Sigmoid colon (tissue), 7 donors: ENCODE measurements around the gene ITGA1. TPM values are rescaled to one million over a fixed set of nuclear protein-coding genes. Genes with fewer than 3 reads are reported as not detected.
A peak's percentile ranks its signal among the peaks of the same experiment; 100 is the strongest.

Experiments used
- DNase-seq: peaks from one replicate; pipeline ENCODE4 v3.0.0-alpha.2; 2019
- H3K27ac ChIP-seq, 4 donors: fragments of 200-600 bp; sonication (generic); one replicate each; pipeline ENCODE4 v1.5.1; 2016 to 2019; ENCODE audit warnings: mild to moderate bottlenecking in 1 of 4
- H3K27me3 ChIP-seq, 3 donors: fragments of 200-600 bp; sonication (generic); one replicate each; pipeline ENCODE4 v1.5.1; 2019; ENCODE audit warnings: mild to moderate bottlenecking in 1 of 3
- H3K36me3 ChIP-seq, 4 donors: fragments of 200-600 bp; sonication (generic); one replicate each; pipeline ENCODE4 v1.5.1; 2016 to 2019
- H3K4me1 ChIP-seq, 4 donors: fragments of 200-600 bp; sonication (generic); one replicate each; pipeline ENCODE4 v1.5.1; 2017 to 2019
- H3K4me3 ChIP-seq, 4 donors: fragments of 200-600 bp; sonication (generic); one replicate each; pipeline ENCODE4 v1.5.1; 2017 to 2019; ENCODE audit warnings: mild to moderate bottlenecking in 2 of 4, moderate library complexity in 1 of 4
- H3K9me3 ChIP-seq, 4 donors: fragments of 200-600 bp in 3 of 4; sonication (generic) in 3 of 4; one replicate each; pipeline versions ENCODE4 v1.5.1 to v1.6.1; 2013 to 2019
- EP300 ChIP-seq, 4 donors: sonication (generic); formaldehyde crosslinking; IDR thresholded peaks; one replicate each; pipeline ENCODE4 v1.6.1; 2017; ENCODE audit warnings: antibody characterized with exemption in 4 of 4
- POLR2A ChIP-seq, 2 donors: fragments of 450-650 bp; IDR thresholded peaks; one replicate each; pipeline ENCODE4 v1.6.1; 2016; ENCODE audit warnings: antibody characterized with exemption in 2 of 2, mild to moderate bottlenecking in 2 of 2, moderate library complexity in 2 of 2
- POLR2AphosphoS5 ChIP-seq, 4 donors: sonication (generic); formaldehyde crosslinking; IDR thresholded peaks; one replicate each; pipeline ENCODE4 v1.6.1; 2017; ENCODE audit warnings: antibody characterized with exemption in 4 of 4
- WGBS, 2 donors: extraction: QIAGEN DNeasy Blood & Tissue Kit; methylation state at CpG; one replicate each; pipeline ENCODE4 v1.1.7; 2013; 5-methylcytosine and 5-hydroxymethylcytosine counted together
- intact Hi-C: fragments of 100-400 bp; cut with DNase I; formaldehyde crosslinking; loops from one replicate; pipeline ENCODE4 v1.15.1; 2023
- polyA plus RNA-seq, 3 donors: library from polyadenylated mRNA; stranded (reverse); fragments of 200-250 nt; gene quantifications; one replicate each; pipeline ENCODE4 v1.2.3, GENCODE V29; 2013
- total RNA-seq, 4 donors: library from RNA; depleted of rRNA; stranded (reverse); fragments of >200 nt; gene quantifications; one replicate each; pipeline ENCODE4 v1.1.0, GENCODE V29; 2016
- TF ChIP-seq, protein P1 (sequence below), 4 experiments: fragments of 450-650 bp in 3 of 4; fragments of 200-600 bp in 1 of 4; IDR thresholded peaks; one replicate each; pipeline ENCODE4 v1.5.1; 2016 to 2019; ENCODE audit warnings: antibody characterized with exemption in 4 of 4, mild to moderate bottlenecking in 3 of 4, moderate library complexity in 2 of 4
- donor health status: healthy with polysubstance abuse.
- donor health status: Bipolar disorder and iron deficiency.
- donor health status: healthy.

ITGA1 gene
- total and polyA plus RNA-seq, 7 donors: 1.8 to 511 (median 162) TPM

DNA sequence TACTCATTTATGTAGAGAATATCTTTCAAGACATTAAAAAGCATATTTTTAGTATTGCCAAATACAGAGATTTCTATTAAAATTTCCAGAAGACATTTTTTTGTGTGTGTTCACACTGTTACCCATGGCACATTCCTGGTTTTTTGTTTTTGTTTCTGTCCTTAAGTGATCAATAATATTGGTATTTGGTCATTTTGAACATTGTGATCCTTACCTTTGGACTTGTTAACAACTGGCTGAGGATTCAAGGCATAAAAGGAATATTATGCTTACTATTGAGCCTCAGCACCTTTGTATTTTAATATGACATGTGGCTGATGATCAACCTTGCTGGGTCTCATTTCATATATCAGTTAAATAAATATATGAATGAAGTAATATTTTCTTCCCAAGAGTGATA, 41.9 kb downstream of the ITGA1 start:
- no peaks in the 10 kb centered on the region for H3K9me3 ChIP-seq
- no peaks in the 10 kb centered on the region for H3K36me3 ChIP-seq
- peak overlapping the region; percentile 20 to 83 (median 44) for H3K27ac ChIP-seq
- H3K4me3 ChIP-seq: no peak overlapping the region
- TF ChIP-seq POLR2A (IDR thresholded peaks at IDR 0.05) (no peak), POLR2AphosphoS5 (IDR thresholded peaks at IDR 0.05) (no peak), EP300 (IDR thresholded peaks at IDR 0.05) (no peak)
- TF ChIP-seq, protein P1, sequence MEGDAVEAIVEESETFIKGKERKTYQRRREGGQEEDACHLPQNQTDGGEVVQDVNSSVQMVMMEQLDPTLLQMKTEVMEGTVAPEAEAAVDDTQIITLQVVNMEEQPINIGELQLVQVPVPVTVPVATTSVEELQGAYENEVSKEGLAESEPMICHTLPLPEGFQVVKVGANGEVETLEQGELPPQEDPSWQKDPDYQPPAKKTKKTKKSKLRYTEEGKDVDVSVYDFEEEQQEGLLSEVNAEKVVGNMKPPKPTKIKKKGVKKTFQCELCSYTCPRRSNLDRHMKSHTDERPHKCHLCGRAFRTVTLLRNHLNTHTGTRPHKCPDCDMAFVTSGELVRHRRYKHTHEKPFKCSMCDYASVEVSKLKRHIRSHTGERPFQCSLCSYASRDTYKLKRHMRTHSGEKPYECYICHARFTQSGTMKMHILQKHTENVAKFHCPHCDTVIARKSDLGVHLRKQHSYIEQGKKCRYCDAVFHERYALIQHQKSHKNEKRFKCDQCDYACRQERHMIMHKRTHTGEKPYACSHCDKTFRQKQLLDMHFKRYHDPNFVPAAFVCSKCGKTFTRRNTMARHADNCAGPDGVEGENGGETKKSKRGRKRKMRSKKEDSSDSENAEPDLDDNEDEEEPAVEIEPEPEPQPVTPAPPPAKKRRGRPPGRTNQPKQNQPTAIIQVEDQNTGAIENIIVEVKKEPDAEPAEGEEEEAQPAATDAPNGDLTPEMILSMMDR (IDR thresholded peaks at IDR 0.05): no peak
- intact Hi-C loops: no loop called here
- H3K27me3 ChIP-seq: no peaks in the 10 kb centered on the region
- peaks cover 0 to 55% (median 40%) of the 10 kb centered on the region in 4 donors for H3K4me1 ChIP-seq
- DNase-seq: no peak

- TF ChIP-seq POLR2A (IDR thresholded peaks at IDR 0.05) (no peak), EP300 (IDR thresholded peaks at IDR 0.05) (no peak), POLR2AphosphoS5 (IDR thresholded peaks at IDR 0.05) (no peak)
- TF ChIP-seq, protein P1 (IDR thresholded peaks at IDR 0.05): no peak
- DNase-seq: no peak
- H3K27ac ChIP-seq: peak overlapping the region; percentile 20 to 83 (median 44)
- H3K4me1 ChIP-seq: peaks cover 0 to 54% (median 36%) of the 10 kb centered on the region in 4 donors
- intact Hi-C loops: no loop called here
- WGBS, 2 donors: 81 to 83% methylated on average over 2 of the region's 2 CpGs
- no peaks in the 10 kb centered on the region for H3K27me3 ChIP-seq
- H3K4me3 ChIP-seq: no peak overlapping the region
- no peaks in the 10 kb centered on the region for H3K36me3 ChIP-seq
- no peaks in the 10 kb centered on the region for H3K9me3 ChIP-seq
Measured at GRCh38 chr5:52830650-52831049, 42.9 kb downstream of the ITGA1 start.

DNA sequence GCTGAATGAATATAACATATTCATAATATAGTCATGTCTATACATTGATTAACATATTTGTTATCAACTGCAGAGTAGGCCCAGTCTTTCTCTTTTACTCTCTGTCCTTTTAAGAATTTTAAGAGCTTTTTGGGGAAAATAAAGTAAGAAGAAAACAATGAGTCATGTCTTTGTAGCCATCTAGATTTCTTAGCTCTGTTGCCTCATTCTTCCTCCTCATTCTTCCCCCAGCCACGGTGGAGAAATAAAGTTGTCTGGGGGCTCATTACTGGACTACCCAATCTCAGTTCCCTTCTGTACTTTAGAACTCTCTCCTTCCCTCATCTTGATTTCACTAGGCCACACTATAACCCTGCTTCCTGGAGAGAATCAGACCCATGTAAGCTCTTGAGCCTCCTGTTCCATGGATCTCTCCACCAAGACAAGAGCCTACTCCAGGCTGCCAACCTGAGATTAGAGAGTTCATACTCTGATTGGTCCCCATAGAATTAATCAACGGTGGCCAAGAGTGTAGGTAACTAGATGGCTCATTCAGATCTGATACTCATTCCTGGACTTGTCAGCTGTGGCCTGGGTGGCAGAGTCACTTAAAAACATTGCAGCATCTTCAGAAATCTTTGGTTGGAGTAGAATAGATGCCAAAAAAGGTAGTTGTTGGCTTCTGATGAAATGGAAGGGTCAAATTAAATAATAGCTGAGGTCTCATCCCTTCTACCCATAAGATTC, 44.2 kb downstream of the ITGA1 start:
- intact Hi-C loops: no loop called here
- Histone ChIP-seq H3K4me3 (no peak overlapping the region), H3K9me3 (no peaks in the 10 kb centered on the region), H3K27ac (peak overlapping the region in 2 of 4 donors; percentile 53 to 83), H3K36me3 (no peaks in the 10 kb centered on the region), H3K27me3 (no peaks in the 10 kb centered on the region), H3K4me1 (peaks cover 0 to 53% (median 46%) of the 10 kb centered on the region in 4 donors)
- DNase-seq: no peak
- WGBS, 2 donors: 84 to 86% methylated on average over 2 of the region's 2 CpGs
- TF ChIP-seq EP300 (IDR thresholded peaks at IDR 0.05) (no peak), POLR2AphosphoS5 (IDR thresholded peaks at IDR 0.05) (no peak), POLR2A (IDR thresholded peaks at IDR 0.05) (no peak)
- TF ChIP-seq, protein P1 (IDR thresholded peaks at IDR 0.05): no peak

DNA sequence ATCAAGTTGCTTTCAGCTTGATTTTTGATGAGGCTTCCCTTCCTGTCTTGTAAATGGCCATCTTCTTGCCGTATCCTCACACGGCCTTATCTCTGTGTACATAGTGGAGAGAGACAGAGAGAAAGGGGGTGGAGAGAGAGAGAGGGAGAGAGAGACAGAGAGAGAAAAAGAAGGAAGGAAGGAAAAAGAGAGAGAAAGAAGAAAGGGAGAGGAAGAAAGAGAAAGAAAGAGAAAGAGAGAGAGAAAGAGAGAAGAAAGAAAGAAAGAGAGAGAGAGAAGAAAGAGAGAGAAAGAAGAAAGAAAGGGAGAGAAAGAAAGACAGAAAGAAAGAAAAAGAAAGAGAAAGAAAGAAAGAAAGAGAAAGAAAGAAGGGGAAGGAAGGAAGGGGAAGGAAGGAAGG, 46.6 kb downstream of the ITGA1 start:
- Histone ChIP-seq H3K4me1 (peaks cover 0 to 75% (median 64%) of the 10 kb centered on the region in 4 donors), H3K27ac (peak overlapping the region; percentile 28 to 83 (median 54)), H3K9me3 (no peaks in the 10 kb centered on the region), H3K4me3 (no peak overlapping the region), H3K36me3 (no peaks in the 10 kb centered on the region), H3K27me3 (no peaks in the 10 kb centered on the region)
- no peak for TF ChIP-seq POLR2A (IDR thresholded peaks at IDR 0.05)
- no peak for TF ChIP-seq EP300 (IDR thresholded peaks at IDR 0.05)
- TF ChIP-seq POLR2AphosphoS5 (IDR thresholded peaks at IDR 0.05): no peak
- TF ChIP-seq, protein P1 (IDR thresholded peaks at IDR 0.05): no peak
- 91 to 94% methylated on average over 2 of the region's 2 CpGs for WGBS, 2 donors
- DNase-seq: no peak
- intact Hi-C loops: no loop called here
